Activated CD4-positive, CD25-positive, alpha-beta regulatory T cell (primary cell): Measurements from ENCODE around the gene RDH11.
"Not testable (repeated sequence)": the region's sequence is repeated elsewhere in the genome, so short reads cannot be mapped to it uniquely, and the experiment has no call there.

Experiments used
- DNase-seq, 4 experiments: peaks; one replicate each; lab custom pipeline; 2025; lab: John Stamatoyannopoulos, UW

Gene RDH11, protein sequence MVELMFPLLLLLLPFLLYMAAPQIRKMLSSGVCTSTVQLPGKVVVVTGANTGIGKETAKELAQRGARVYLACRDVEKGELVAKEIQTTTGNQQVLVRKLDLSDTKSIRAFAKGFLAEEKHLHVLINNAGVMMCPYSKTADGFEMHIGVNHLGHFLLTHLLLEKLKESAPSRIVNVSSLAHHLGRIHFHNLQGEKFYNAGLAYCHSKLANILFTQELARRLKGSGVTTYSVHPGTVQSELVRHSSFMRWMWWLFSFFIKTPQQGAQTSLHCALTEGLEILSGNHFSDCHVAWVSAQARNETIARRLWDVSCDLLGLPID

DNA sequence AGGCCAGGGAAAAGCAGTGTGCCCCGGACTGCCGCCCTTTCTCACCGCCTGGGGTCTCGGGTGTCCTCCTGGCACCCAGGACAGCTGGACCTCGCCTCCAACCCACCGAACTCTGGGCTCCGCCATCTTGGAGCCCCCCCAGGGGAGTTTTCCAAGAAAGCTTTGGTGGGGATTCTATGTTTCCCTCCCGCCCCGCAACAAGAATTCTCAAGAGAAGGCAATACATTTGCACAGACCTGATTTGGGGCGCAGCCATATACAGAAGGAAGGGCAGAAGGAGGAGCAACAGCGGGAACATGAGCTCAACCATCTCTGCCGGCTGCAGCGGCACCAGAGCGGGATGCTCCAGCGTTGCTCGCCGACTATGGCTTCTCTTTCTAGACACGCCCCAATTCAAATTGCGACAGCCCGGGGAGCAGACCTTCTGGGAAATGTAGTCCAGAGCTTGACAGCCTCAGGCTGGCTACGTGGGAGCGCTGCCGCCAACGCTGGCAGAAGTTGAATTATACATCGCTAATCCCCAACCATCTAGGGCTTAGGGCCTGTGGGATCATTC lies at the start of gene RDH11:
TSS of gene RDH11 (minus strand) at position 371 of the 556 bp plus-strand sequence. CDS start at position 310, 61 bp downstream.
- peak; percentile 52 to 59 (median 56) for DNase-seq

DNA sequence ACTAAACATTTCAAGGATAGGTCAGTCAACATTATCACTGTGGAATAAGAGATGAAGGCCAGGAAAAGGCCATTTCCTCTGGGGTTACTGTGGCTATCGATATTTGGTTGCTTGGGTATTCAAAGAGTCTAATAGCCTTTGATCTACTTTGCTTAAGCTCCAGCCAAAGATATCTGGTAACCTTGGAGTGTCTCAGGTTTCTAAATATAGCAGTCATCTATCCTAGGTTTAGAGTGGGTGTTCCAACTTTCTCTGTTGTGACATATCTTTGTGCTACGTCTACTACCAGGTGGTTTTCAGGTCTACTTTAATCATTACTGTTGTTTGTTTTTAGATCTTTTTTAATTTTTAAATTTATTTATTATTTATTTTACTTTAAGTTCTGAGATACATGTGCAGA lies 48.5 kb upstream of the RDH11 start:
- no peak for DNase-seq

DNA sequence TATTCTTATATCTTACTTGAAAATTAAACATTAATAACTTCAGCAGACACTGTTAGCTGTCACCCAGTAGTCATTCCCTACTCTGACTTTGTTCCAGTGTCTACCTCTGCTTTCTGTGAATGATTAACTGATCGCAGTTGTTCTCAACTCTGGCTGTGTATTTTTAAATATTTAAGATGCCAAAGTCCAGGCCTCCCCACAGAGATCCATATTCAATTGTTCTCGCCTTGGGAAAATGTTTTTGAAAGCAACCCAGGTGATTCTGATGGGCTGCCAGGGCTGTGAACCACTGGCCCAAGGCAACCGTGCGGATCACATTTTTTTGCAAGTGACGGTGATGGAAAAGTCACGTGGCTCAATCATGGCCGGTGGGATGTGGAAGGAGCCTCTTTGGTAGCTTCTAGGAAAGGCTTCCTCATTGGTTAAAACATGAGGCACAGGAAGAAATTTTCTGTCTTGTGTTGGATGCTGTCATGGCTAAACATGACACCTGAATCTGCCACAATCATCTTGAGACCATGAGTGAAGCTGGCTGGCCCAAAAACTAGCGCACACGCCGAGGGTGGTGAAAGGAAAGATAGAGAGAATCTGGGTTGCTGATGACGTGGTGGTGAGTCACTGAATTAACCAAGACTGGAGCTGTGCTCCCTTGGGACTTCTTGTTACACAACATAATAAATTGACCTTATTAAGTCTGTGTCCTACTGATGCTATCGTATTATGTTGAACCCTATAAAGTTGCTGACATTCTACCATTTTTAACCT lies 43.4 kb upstream of the RDH11 start:
- DNase-seq = no peak

DNA sequence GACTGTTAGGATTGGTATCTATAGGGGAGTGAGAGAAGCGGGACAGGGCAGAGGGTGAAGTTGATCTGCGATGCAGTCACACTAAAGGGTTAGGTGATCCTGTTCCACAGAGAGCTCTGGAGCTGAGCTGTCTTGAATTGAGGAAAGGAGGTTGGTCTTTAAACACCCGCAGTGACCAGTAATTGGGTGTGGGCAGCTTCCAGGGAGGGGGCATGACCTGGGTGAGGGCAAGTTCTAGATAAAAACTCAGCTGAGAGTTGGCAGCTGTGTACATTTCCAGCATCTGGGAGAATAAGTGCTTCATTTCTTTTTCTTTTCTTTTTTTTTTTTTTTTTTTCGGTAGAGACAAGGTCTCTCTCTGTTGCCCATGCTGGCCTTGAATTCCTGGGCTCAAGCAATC lies 41.2 kb upstream of the RDH11 start:
- no peak for DNase-seq

DNA sequence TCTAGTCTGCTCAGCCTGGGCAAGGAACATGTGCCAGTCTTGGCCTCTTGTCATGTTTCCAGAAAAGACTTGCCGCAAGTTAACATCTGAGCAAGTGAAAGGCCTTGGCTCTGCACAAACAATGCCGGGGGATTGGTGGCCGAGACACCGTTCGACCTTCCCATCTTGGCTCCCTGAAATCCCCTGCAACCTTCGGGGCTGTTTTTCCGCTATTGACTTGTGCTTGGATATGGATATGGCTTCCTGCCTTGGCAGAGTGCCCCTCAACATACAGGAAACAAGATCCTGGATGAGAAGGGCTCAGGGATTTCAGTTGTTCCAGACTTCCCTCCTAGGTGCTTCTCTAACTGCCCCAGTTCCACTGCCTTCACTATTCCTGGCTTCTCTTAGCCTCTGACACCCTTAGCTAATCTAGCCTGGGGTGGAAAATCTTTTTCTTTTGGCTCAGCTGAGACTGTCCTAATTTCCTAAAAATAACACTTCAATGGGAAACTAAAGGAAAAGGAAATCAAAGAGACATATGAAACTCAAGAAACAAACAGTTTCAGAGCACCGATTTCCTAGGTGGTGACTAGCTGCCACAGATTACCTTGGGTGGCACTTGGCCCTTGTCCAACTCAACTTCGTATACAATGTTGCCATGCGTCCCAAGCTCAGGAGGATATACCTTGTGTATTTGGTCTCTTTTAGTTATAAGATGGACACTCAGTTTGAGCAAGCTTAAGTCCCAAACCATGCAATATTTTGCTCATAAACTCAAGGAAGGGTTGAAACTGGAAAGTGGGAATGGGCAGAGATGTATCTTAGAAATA lies 40.0 kb upstream of the RDH11 start:
- DNase-seq = no peak

DNA sequence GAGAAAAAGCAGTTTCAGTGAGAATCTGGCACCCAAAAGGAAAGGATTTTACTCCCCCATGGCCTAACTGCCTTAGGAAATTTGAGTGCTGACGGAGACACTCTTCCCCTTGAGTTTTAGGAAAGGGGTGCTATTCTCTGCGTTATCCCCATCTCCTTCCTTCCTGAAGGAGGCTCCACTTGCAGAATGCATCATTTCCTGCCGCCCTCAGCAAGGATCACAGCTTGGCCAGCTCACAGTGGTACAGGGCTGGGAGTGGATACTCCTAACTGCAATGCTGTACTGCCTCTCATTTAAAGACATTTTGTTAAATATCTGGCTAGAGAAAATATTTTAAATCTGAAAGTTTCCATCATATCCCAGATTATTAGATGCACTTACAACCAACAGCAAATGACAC lies 39.1 kb upstream of the RDH11 start:
- no peak for DNase-seq

DNA sequence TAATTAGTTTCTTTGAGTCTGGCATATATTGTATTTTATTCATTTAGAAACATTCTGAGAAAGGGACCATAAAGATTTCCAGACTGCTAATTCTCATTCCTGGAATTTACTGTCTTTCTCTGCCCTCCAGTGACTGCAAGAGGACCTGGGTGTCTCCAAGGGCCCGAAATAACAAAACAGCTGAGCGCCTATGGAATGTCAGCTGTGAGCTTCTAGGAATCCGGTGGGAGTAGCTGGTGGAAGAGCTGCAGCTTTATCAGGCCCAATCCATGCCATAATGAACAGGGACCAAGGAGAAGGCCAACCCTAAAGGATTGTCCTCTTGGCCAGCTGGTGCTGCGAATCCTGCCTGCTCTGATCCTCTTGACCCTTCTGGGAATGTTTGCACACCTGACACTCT lies 38.1 kb upstream of the RDH11 start:
- no peak for DNase-seq

DNA sequence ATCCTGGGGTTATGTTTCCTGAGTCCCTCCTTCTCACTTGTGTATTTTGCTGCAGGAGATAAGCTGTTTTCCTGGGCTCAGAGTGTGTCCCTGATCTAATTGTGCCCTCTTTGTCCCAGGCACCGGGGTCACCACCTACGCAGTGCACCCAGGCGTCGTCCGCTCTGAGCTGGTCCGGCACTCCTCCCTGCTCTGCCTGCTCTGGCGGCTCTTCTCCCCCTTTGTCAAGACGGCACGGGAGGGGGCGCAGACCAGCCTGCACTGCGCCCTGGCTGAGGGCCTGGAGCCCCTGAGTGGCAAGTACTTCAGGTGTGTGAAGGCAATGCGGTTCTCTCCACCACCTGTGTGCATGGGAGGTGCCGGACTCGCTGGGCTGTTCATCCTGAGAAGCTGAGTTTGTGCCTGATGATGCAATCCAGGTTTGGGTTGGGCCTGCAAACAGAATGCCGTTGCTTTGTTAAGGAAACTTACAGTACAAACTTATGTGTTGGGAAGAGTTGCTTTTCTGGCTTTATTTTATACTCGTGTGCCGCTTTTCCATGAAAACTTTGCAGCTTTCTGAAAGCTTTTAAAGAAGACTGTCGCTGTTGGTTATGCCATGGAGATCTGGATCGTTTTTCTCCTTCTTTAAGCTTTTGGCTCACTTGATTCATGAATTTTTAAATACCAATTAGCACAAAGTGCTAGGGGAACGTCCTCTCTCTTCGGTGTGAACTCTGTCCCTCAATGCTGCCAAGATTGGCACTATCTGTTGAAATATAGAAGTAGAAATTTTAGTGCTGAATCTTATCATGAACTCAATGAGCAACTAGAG lies 33.7 kb upstream of the RDH11 start:
- DNase-seq = no peak

DNA sequence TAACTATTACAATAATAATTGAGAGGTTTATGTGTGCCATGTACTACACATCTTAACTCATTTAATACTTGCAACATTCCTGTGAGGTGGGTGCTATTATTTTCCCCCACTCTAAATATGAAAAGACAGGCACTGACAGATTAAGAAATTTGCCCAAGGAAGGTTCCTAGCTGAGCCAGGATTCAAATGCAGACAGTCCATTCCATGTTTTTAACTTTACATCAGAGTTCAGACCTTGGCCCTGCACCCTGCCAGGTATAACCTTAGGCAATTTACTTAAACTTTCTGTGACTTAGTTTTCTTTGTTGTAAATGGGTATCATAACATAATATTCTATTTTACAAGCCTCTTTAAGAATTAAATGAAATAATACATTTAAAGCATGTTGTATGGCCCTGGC lies 32.7 kb upstream of the RDH11 start:
- no peak for DNase-seq

DNA sequence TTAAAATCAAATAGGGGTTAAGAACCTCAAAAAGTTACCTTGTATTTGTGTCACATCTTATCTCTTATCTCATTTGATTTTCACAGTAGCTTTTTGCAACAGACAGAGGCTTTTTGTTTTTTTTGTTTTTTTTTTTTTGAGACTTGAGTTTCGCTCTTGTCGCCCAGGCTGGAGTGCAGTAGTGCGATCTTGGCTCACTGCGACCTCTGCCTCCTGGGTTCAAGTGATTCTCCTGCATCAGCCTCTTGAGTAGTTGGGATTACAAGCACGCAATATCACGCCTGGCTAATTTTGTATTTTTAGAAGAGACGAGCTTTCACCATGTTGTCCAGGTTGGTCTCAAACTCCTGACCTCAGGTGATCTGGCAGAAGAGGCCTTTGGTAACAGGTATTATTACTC lies 31.8 kb upstream of the RDH11 start:
- no peak for DNase-seq

DNA sequence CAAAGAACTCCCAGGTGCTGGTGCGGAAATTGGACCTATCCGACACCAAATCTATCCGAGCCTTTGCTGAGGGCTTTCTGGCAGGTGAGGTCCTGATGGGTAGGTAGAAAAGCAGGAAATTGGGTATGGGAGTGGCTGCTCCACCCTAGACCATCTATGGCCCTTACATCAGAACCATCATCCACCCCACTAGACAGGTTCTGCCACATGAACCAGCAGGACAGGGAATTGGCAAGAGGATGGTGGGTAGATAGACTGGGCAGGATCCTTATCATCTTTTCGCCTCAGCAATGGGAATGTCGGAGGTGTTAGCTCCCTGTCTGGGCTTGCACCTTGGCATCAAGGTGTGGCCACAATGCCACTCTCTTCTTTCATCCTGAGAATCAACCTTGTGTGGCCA lies 29.6 kb upstream of the RDH11 start:
- DNase-seq = no peak

DNA sequence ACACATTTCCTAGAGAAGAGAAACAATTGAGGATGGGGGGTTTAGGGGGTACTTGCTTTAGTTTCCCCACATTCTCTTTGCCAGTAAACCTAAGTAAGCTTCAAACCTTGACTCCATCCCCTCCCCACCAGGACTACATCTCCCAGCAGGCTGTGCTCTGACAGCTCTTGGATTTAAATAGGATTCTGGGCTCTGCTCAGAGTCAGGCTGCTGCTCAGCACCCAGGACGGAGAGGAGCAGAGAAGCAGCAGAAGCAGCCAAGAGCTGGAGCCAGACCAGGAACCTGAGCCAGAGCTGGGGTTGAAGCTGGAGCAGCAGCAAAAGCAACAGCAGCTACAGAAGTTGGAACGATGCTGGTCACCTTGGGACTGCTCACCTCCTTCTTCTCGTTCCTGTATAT lies 26.7 kb upstream of the RDH11 start:
- DNase-seq = no peak

DNA sequence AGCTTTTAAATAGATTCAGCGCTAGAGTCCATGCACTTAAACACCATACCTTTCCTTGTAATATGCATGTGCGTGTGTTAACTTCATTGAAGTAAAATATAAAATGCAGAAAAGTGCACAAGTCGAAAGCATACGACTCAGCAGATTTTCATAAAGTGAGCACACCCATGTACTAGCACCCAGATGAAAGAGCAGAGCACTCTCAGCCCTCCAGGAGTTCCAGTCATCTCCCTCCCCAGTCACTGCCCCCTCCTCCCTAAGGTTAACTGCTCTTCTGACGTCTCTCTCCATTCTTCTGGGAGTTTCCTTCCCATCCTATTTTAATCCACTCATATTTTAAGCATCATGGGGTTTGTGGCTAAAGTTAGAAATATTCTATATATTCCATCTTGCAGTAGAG lies 26.3 kb upstream of the RDH11 start:
- no peak for DNase-seq

DNA sequence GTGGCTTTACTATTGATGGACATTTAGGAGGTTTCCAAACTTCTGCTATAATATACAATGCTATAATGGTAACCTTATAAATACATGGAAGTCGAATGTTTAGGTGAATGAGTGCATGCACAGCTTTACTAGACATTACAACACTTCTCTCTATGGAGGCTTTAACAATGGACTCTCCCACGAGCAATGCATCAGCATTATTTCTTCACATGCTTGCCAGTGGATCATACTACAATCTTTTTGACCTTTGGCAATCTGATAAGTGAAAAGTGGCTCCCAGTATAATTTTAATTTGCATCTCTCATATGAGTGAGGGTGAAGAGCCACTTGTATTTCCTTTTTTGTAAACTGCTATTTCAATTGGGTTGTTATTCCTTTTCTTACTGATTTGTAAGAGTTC lies 24.3 kb upstream of the RDH11 start:
- DNase-seq = no peak

DNA sequence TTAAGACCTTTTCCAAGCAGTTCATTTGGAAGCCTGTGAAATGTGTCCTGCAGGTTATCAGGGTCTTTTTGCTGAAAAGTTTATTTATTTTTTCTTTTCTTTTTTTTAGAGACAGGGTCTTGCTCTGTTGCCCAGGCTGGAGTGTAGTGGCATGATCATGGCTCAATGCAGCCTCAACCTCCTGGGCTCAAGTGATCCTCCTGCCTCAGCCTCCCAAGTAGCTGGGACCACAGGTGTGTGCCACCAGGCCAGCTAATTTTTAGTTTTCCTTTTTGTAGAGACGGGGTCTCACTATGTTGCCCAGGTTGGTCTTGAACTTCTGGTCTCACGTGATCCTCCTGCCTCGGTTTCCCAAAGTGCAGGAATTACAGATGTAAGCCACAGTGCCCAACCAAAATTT lies 23.8 kb upstream of the RDH11 start:
- not testable (repeated sequence) for DNase-seq

DNA sequence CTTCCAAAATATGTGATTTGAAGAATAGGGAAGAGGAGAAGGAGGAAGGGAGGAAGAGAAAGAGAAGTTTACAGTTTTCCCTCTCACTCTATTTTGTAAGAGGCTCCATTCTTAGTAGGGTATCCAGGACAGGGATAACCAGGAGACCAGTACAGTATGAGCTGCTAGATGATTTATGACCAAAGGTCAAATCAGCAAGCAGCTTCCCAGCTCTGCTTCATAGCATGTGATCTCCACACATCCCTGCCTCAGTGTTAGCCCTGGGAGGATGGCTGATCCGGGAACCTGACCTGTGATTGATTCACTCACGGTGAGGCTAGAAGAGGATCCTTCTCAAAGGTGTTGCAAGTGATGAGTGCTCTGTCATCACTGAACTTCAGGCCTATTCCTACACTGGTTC lies 22.7 kb upstream of the RDH11 start:
- DNase-seq = no peak

DNA sequence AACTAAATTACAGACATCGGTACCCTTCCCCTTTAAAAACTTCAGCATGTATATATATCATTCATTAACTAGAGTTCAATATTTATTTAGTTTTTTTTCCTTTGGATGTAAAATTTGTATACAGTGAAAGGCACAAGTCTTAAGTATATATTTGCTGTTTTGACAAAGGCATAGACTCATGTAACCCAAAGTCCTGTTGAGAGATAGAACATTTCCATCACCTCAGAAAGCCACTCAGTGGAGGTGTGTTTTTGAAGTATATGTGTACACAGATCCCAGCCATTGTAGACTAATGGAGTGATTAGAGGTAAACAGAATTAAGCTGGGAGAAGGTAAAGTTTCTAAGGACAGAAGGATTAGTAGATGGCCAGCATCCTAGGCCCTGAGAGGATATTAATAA lies 21.5 kb upstream of the RDH11 start:
- DNase-seq = no peak

DNA sequence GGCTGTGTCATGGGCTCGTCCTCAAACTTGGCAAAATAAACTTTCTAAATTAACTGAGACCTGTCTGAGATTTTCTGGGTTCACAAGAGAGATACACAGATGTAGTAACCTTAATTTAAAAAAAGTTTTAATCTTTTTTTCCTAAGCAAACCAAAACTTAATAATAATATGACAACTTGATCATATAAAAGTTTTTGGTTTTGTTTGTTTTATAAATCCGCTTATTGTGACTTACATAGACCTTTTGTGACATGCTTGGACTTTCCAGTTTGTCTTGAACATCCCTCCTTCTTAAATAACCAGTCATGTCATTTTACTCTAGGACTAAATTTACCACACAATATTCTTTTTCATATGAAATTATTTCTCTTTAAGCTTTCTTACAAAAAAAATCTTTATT lies 14.6 kb upstream of the RDH11 start:
- no peak for DNase-seq

DNA sequence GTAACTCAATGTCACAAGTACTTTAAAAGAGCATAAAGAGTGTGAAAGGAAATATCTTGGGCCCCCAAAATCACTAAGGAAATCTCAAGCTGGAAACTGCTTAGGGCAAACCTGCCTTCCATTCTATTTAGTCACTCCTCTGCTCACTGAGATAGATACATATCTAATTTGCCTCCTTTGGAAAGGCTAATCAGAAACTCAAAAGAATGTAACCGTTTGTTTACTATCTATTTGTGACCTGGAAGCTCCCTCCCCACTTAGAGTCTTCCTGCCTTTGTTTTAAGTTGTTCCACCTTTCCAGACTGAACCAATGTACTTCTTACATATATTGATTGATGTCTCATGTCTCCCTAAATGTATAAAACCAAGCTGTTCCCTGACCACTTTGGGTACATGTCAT lies 14.2 kb upstream of the RDH11 start:
- DNase-seq = not testable (repeated sequence)

DNA sequence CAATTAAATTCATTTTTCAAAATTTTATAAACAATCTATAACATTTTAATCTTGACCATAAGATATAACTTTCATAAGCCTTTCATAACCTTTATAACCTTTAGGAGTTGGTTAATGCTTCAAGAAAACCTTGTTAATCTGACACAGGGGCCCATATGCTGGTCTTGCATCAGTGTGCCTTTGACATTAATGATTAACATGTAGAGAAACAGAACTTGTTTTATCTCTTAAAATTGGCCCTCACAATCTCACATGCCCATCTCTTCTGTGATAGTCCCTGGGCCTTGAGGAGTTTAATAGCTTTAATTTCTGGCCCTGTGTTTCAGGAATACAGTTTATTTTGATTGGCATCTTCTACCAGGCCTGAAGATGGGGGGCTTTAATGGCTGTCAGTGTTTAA lies 13.8 kb upstream of the RDH11 start:
- DNase-seq = not testable (repeated sequence)

DNA sequence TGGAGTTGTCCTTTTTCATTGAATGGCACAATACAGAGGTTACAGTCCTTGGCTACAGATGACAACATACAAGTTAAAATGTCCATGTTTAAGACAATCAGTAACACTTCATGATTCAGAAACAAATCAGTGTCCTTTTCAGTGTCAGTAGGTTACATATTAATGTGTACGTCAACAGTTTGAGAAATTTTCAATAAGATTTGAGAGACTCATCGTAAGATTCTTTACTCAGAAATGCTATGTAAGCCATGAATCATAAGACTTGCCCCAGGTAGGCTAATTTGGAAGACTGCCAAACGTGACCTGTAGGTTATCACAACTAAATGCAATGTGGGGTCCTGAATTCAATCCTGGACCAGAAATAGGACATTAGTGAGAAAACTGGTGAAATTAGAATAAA lies 9.6 kb upstream of the RDH11 start:
- no peak for DNase-seq
